ENCODE data around the gene KRTAP4-5.

The KRTAP4-5 gene

DNA sequence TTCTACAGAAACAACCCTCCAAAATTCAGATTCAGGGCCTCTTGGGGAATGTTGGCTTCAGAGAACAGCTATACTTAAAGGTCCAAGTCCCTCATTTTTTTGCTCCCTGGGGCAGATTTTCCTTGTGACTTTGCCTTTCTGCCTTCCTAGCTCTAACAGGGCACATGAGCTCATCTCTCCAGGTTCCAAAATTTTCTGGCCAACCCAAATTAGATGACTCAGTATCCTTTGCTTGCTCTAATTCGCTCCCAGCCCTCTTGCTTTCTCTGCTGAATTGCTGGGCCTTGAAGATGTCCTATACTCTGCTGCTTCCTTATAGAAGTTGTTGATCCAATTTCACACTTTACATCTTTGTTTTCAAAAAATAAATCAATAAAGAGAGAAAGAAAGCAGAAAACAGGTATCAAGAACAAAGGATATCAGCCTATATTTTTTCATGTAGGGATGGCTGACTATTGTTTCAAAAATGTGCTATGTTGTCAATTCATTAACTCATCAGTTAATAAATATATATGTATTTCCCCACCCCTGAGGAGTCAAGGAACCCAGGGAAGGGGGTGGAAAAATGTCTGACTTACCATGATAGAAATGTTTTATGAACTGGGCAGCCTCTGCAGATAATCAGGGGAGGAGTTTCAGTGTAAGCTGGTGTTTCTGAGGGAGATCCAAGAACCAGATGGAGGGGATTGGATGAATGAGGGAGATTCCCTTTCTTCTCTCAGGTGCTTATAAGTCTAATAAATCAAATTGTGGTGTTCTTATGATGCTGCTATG is 29.4 kb upstream of the KRTAP4-5 start:
- H3K4me3 ChIP-seq (ENCODE audit: low read depth, low read length), result no peak overlapping the region
- no peak for TF ChIP-seq CTCF (IDR thresholded peaks at IDR 0.05; ENCODE audit: borderline replicate concordance, insufficient read depth, low read depth, low read length)

DNA sequence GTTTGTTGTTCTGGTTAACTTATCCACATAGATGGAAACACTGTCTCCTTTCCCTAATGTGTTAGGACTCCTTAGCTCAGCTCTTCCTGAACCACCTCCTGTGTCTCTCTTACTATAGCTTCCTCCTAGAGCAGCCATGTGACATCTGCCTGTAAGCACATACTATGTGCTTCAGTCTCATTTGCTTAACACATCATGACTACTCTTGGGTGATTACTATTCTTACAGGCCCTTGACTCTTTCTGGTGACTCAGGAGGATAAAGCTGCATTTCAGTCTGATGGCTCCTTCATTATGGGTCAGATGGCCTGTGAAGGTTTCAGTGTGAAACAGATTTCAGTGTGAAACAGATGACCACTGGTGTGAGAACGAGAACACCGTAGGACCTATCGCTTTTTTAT is 28.7 kb upstream of the KRTAP4-5 start:
- no peak for TF ChIP-seq CTCF (IDR thresholded peaks at IDR 0.05; ENCODE audit: borderline replicate concordance, insufficient read depth, low read depth, low read length)
- no peak overlapping the region for H3K4me3 ChIP-seq (ENCODE audit: low read depth, low read length)

DNA sequence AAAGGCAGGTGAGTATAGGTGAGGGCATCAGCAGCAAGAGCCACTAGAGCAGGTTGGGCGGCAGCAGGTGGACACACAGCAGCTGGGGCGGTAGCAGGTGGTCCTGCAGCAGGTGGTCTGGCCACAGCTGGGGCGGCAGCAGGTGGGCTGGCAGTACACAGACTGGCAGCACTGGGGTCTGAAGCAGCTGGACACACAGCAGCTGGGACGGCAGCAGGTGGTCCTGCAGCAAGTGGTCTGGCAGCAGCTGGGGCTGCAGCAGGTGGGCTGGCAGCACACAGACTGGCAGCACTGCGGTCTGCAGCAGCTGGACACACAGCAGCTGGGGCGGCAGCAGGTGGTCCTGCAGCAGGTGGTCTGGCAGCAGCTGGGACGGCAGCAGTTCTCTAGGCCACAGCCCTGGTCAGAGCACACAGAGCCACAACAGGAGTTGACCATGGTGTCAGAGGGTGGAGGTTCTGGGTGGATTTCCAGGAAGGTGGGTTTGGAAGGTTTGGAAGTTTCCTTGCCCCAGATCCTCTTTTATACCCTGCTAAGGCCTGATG is 28.2 kb upstream of the KRTAP4-5 start, which contains the start of gene KRTAP4-2:
Gene KRTAP4-2, minus strand, starts transcription at position 495 of the 545 bp plus-strand sequence. Its CDS starts 57 bp downstream, at position 438.
- TF ChIP-seq CTCF (IDR thresholded peaks at IDR 0.05; ENCODE audit: borderline replicate concordance, insufficient read depth, low read depth, low read length), result no peak
- H3K4me3 ChIP-seq (ENCODE audit: low read depth, low read length), result no peak within 1 kb of the TSS

- no peak for TF ChIP-seq CTCF (IDR thresholded peaks at IDR 0.05; ENCODE audit: borderline replicate concordance, insufficient read depth, low read depth, low read length)
- no peak overlapping the region for H3K4me3 ChIP-seq (ENCODE audit: low read depth, low read length)
Observed at GRCh38 chr17:41176744-41177387, 27.2 kb upstream of the KRTAP4-5 start.

GRCh38 chr17:41171886-41172285 is 22.3 kb upstream of the KRTAP4-5 start:
- TF ChIP-seq CTCF (IDR thresholded peaks at IDR 0.05; ENCODE audit: borderline replicate concordance, insufficient read depth, low read depth, low read length), result no peak
- no peak overlapping the region for H3K4me3 ChIP-seq (ENCODE audit: low read depth, low read length)

DNA sequence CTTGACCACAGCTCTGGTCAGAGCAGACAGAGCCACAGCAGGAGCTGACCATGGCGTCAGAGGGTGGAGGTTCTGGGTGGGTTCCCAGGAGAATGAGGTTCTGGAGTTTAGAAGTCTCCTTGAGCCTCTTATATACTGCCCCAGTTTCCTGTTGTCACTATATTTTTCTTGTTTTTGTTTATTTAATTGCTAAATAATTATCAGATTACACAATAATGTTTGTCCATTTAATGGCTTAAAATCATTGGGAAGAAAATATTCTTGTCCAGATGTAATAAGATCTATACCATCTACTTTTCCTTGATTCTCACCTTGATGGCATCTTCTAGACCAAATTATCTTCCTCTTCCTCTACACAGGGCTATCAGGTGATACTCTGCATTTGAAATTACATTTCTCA is 18.5 kb upstream of the KRTAP4-5 start, which contains the start of gene KRTAP4-3:
Gene KRTAP4-3, minus strand, starts transcription at position 101 of the 400 bp plus-strand sequence. Its CDS starts 49 bp downstream, at position 52.
- no peak for TF ChIP-seq CTCF (IDR thresholded peaks at IDR 0.05; ENCODE audit: borderline replicate concordance, insufficient read depth, low read depth, low read length)
- H3K4me3 ChIP-seq (ENCODE audit: low read depth, low read length), result no peak within 1 kb of the TSS
